OCI-LY7 (cell line): ENCODE data around the gene PLEKHM1. TPM values are rescaled to one million over a fixed set of nuclear protein-coding genes. Genes with fewer than 3 reads are reported as not detected.

Experiments
- BruUV-seq: library from RNA; stranded (reverse); fragments of 400-500 nt; replicated peaks from 2 replicates; lab custom pipeline; 2021; lab: Mats Ljungman, UMichigan
- CTCF ChIA-PET: fragments of 300-600 bp; sonication (Branson Sonifier 250); formaldehyde crosslinking; loops from one replicate; lab custom pipeline; 2022; ENCODE audit warnings: antibody characterized with exemption; ENCODE audit not compliant: unreplicated experiment; lab: Charles Lee
- POLR2A ChIA-PET: fragments of 300-600 bp; sonication (Branson Sonifier 250); formaldehyde crosslinking; loops from one replicate; lab custom pipeline; 2022; ENCODE audit warnings: antibody characterized with exemption; lab: Charles Lee
- DNase-seq: peaks from one replicate; pipeline ENCODE4 v3.0.0-alpha.2; 2015; ENCODE audit warnings: low spot score
- H2AFZ ChIP-seq: fragments of 200-600 bp; sonication (generic), shearing (Covaris generic); 2 replicates; pipeline ENCODE4 v1.6.1; 2014; ENCODE audit warnings: mild to moderate bottlenecking, antibody characterized with exemption, low read length, moderate library complexity
- H3K27ac ChIP-seq: fragments of 200-600 bp; sonication (generic); 2 replicates; pipeline ENCODE4 v1.5.1; 2014; ENCODE audit warnings: mixed run types, low read depth, mild to moderate bottlenecking, moderate library complexity, low read length, inconsistent platforms; ENCODE audit not compliant: poor library complexity, severe bottlenecking
- H3K36me3 ChIP-seq: fragments of 200-600 bp; sonication (generic); 2 replicates; pipeline ENCODE4 v1.6.1; 2014; ENCODE audit warnings: mild to moderate bottlenecking, antibody characterized with exemption, low read length, moderate library complexity, mixed read lengths; ENCODE audit not compliant: insufficient read depth
- H3K4me1 ChIP-seq: fragments of 200-600 bp; sonication (generic); 2 replicates; pipeline ENCODE4 v1.5.1; 2014; ENCODE audit warnings: mild to moderate bottlenecking, low read length; ENCODE audit not compliant: insufficient read depth, poor library complexity, severe bottlenecking
- H3K4me2 ChIP-seq: fragments of 200-600 bp; sonication (generic); 2 replicates; pipeline ENCODE4 v1.6.1; 2014; ENCODE audit warnings: mild to moderate bottlenecking, low read length
- H3K4me3 ChIP-seq: fragments of 200-600 bp; sonication (generic); 2 replicates; pipeline ENCODE4 v1.5.1; 2014; ENCODE audit warnings: mild to moderate bottlenecking, low read depth, low read length; ENCODE audit not compliant: poor library complexity, severe bottlenecking
- H3K79me2 ChIP-seq: fragments of 200-600 bp; sonication (generic); 2 replicates; pipeline ENCODE4 v1.6.1; 2016; ENCODE audit warnings: low read depth, mild to moderate bottlenecking, low read length, moderate library complexity, mixed read lengths; ENCODE audit not compliant: insufficient read depth
- H3K9me2 ChIP-seq: fragments of 200-600 bp; sonication (generic); 2 replicates; pipeline ENCODE4 v1.6.1; 2016; ENCODE audit warnings: mild to moderate bottlenecking, low read length, mixed read lengths; ENCODE audit not compliant: insufficient read depth
- H3K9me3 ChIP-seq: fragments of 200-600 bp; sonication (generic); 2 replicates; pipeline ENCODE4 v1.6.1; 2014; ENCODE audit warnings: mild to moderate bottlenecking, mixed run types, low read length, mixed read lengths
- H4K20me1 ChIP-seq: fragments of 200-600 bp; sonication (generic); 2 replicates; pipeline ENCODE4 v1.6.1; 2014; ENCODE audit warnings: mild to moderate bottlenecking, antibody characterized with exemption, low read length, moderate library complexity, mixed read lengths; ENCODE audit not compliant: insufficient read depth
- CTCF ChIP-seq: fragments of 200-600 bp; sonication (generic); conservative IDR thresholded peaks from 2 replicates; pipeline ENCODE4 v1.5.1; 2014; ENCODE audit warnings: mild to moderate bottlenecking, antibody characterized with exemption, low read length, moderate library complexity, mixed read lengths
- EZH2phosphoT487 ChIP-seq: fragments of 200-600 bp; sonication (generic); IDR thresholded peaks from 2 replicates; pipeline ENCODE4 v1.6.1; 2018; ENCODE audit warnings: low read depth, borderline replicate concordance, mild to moderate bottlenecking, mixed run types, antibody characterized with exemption, low read length, moderate library complexity, mixed read lengths
- intact Hi-C: fragments of 100-400 bp; cut with micrococcal nuclease; formaldehyde crosslinking; loops from one replicate; pipeline ENCODE4 v1.10.0; 2022; ENCODE audit not compliant: unreplicated experiment
- total RNA-seq, 2 experiments: library from RNA; depleted of rRNA in 1 of 2; stranded (reverse); fragments of >200 nt in 1 of 2; shearing (Covaris generic) in 1 of 2; gene quantifications; 2 replicates each; pipeline ENCODE4 v1.2.3, GENCODE V29; 2014 to 2022

Gene PLEKHM1
- total RNA-seq, 2 experiments from 2014 or later: 11.8 to 29.3 TPM

GRCh38 chr17:45394913-45395568 is 95.5 kb downstream of the PLEKHM1 start:
- peaks cover 47% of the 10 kb centered on the region; the same call in 1 of the 2 replicates for H3K36me3 ChIP-seq
- POLR2A ChIA-PET: no interaction called here
- no TSS peak for BruUV-seq
- no peaks in the 10 kb centered on the region for H3K9me3 ChIP-seq
- no peak overlapping the region for H3K27ac ChIP-seq
- H3K4me2 ChIP-seq: no peak overlapping the region
- TF ChIP-seq CTCF: peak; percentile 84
- TF ChIP-seq EZH2phosphoT487: no peak
- CTCF ChIA-PET: no interaction called here
- no peaks in the 10 kb centered on the region for H4K20me1 ChIP-seq
- H3K9me2 ChIP-seq: no peaks in the 10 kb centered on the region
- peaks cover 4% of the 10 kb centered on the region for H3K4me1 ChIP-seq
- intact Hi-C loops: loop anchor here (2.0 kb wide), 1 partner anchor 32 kb away; no protein-coding TSS in a partner anchor
- DNase-seq: peak; percentile 60
- H3K79me2 ChIP-seq: no peaks in the 10 kb centered on the region
- no peak overlapping the region for H2AFZ ChIP-seq
- no peak overlapping the region for H3K4me3 ChIP-seq

DNA sequence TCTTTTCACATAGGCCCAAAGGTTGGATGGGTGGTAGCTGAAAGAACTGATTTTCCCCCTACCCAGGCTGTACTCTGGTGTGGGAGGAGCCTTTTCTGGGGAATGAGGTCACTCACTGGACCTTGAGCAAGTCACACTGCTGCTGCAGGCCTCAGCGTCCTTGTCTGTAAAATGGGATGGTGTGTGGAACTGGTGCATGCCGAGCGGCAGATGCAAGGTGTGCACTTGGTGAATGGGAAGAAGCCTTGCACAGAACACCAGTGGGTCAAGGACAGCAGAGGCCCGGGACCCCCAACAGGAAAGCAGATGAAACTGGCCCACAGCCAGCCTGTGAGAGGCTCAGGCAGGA is 96.0 kb downstream of the PLEKHM1 start:
- peaks cover 4% of the 10 kb centered on the region for H3K4me1 ChIP-seq
- no peak for DNase-seq
- TF ChIP-seq EZH2phosphoT487 (no peak), CTCF (no peak)
- intact Hi-C loops: loop anchor here (2.0 kb wide), 1 partner anchor 32 kb away; no protein-coding TSS in a partner anchor
- POLR2A ChIA-PET: no interaction called here
- H4K20me1 ChIP-seq: no peaks in the 10 kb centered on the region
- H3K9me2 ChIP-seq: no peaks in the 10 kb centered on the region
- no peak overlapping the region for H3K4me3 ChIP-seq
- H3K36me3 ChIP-seq: peaks cover 42% of the 10 kb centered on the region; the same call in 1 of the 2 replicates
- no peak overlapping the region for H3K4me2 ChIP-seq
- CTCF ChIA-PET: interaction anchor here (0.5 kb wide), 1 partner anchor 71 kb away, joined by 3 read pairs; no protein-coding TSS in a partner anchor
- H3K9me3 ChIP-seq: no peaks in the 10 kb centered on the region
- H3K27ac ChIP-seq: no peak overlapping the region
- no TSS peak for BruUV-seq
- H2AFZ ChIP-seq: no peak overlapping the region
- no peaks in the 10 kb centered on the region for H3K79me2 ChIP-seq

GRCh38 chr17:45394091-45394490 is 96.4 kb downstream of the PLEKHM1 start:
- intact Hi-C loops: loop anchor here (2.0 kb wide), 1 partner anchor 33 kb away; no protein-coding TSS in a partner anchor
- H4K20me1 ChIP-seq: no peaks in the 10 kb centered on the region
- ChIA-PET POLR2A (interaction anchor here (1.7 kb wide), 1 partner anchor 16 kb away, joined by 5 read pairs; no protein-coding TSS in a partner anchor), CTCF (interaction anchor here (0.5 to 1.0 kb wide), 2 partner anchors 27 to 70 kb away, joined by 3 read pairs; no protein-coding TSS in a partner anchor)
- no peaks in the 10 kb centered on the region for H3K79me2 ChIP-seq
- TSS peak; percentile 73 for BruUV-seq
- no peak overlapping the region for H2AFZ ChIP-seq
- H3K4me3 ChIP-seq: no peak overlapping the region
- peaks cover 40% of the 10 kb centered on the region; the same call in 1 of the 2 replicates for H3K36me3 ChIP-seq
- TF ChIP-seq EZH2phosphoT487 (no peak), CTCF (no peak)
- no peaks in the 10 kb centered on the region for H3K9me2 ChIP-seq
- H3K4me1 ChIP-seq: peaks cover 4% of the 10 kb centered on the region
- DNase-seq: no peak
- H3K27ac ChIP-seq: no peak overlapping the region
- no peak overlapping the region for H3K4me2 ChIP-seq
- H3K9me3 ChIP-seq: no peaks in the 10 kb centered on the region
